H54 (cell line): ENCODE measurements around the gene GALNT18.
"Not testable (repeated sequence)": the region's sequence is repeated elsewhere in the genome, so short reads cannot be mapped to it uniquely, and the experiment has no call there.

ENCODE experiments used
- DNase-seq: peaks from one replicate; pipeline ENCODE4 v3.0.0; 2011; ENCODE audit warnings: low spot score, mixed read lengths; ENCODE audit not compliant: insufficient read length
- FAIRE-seq: peaks from 3 replicates; lab custom pipeline; 2011; peaks lifted over from hg19 to GRCh38; lab: Jason Lieb, UNC
- POLR2A ChIP-seq: IDR thresholded peaks from 2 replicates; pipeline ENCODE4 v1.6.1; 2011; ENCODE audit warnings: low read depth, mild to moderate bottlenecking, low read length

The GALNT18 gene

DNA sequence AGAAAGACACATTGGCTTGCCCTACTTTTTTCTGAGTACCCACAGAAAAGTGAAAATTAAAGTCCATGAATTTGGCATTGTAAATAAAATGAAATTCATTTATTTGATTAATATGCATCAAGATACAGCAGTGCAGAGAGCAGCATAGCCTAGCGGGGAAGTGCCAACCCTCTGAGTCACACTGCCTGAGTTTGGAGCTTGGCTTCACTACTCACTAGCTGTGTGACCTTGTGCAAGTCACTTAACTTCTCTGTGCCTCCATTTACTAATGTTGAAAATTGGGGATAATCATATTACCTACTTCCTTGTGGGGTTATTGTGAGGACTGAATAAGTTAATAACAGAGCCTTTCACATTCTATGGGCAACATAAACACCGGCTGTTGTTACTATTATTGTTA, 157.2 kb downstream of the GALNT18 start:
- no peak for TF ChIP-seq POLR2A
- DNase-seq (no peak), FAIRE-seq (no peak)

GRCh38 chr11:11463405-11463804, 158.4 kb downstream of the GALNT18 start:
- TF ChIP-seq POLR2A: no peak
- FAIRE-seq: no peak
- no peak for DNase-seq

DNA sequence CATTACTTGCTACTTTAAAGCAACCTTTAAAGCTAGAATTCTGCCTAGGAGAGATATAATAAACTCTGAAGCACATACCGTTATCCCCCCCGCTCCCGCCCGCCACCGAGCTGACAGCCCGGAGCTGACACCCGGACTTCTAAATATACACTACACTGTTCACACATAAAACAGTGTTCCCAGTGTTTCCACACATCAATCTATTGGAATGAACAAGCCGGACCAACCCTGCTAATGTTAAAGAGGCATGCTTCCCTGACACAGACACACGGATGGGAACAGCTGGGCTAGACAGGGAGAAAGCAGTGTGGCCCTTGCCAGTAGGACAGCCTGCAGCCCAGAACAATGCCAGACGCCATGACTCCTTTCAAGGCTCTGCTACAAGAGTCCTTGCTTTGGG, 160.3 kb downstream of the GALNT18 start:
- DNase-seq: no peak
- TF ChIP-seq POLR2A: no peak
- no peak for FAIRE-seq

GRCh38 chr11:11459578-11459977, 162.2 kb downstream of the GALNT18 start:
- TF ChIP-seq POLR2A: no peak
- FAIRE-seq: no peak
- DNase-seq: no peak

- DNase-seq (no peak), FAIRE-seq (no peak)
- TF ChIP-seq POLR2A: no peak
Measured at GRCh38 chr11:11458485-11458884, 163.3 kb downstream of the GALNT18 start.

- no peak for TF ChIP-seq POLR2A
- FAIRE-seq (no peak), DNase-seq (no peak)
Measured at GRCh38 chr11:11458001-11458400, 163.8 kb downstream of the GALNT18 start.

DNA sequence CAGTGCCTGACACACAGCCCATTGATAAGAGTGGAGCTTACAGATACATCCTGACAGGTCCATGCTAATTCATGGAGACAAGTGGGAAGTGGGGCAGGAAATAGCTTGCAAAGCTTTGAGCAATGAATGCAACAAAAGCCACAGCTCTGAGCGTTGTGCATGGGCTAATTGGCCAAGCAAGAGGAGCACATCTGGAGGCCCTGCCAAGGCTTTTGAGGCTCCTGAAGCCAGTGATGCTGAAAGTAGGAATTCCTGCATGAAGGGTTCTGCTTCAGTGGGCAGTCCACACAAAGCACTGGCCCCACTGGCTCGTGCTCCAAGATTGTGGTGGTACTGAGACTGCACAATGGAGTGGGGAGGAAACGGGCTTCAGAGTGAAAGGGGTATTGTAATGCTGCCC, 164.9 kb downstream of the GALNT18 start:
- FAIRE-seq: no peak
- TF ChIP-seq POLR2A: no peak
- DNase-seq: no peak

DNA sequence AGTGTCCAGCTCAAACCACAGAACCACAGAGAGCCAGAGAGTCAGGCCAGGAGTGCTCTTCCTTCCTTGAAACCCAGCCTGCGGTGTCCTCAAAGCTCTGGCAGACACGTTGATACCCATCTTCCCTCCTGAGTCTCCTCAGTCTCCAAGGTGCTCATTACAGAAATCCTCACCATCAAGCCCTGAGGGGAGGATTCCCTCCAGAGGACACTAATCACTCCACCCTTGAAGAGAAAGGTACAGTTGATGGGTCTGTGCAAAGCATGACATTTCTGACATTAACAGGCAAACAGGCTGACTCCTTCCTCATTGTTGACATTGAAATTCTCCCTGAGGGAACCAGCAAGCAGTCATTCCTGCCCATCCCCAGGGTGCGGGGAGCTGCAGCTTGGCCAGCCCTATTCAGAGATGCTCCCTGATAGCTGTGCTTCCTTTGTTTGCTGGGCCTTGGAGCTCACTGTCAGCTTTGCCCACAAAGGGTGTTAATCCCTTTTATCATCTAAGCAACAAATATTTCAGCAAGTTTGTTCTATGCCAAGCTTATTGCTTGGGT, 167.1 kb downstream of the GALNT18 start:
- TF ChIP-seq POLR2A: no peak
- DNase-seq (no peak), FAIRE-seq (no peak)

DNA sequence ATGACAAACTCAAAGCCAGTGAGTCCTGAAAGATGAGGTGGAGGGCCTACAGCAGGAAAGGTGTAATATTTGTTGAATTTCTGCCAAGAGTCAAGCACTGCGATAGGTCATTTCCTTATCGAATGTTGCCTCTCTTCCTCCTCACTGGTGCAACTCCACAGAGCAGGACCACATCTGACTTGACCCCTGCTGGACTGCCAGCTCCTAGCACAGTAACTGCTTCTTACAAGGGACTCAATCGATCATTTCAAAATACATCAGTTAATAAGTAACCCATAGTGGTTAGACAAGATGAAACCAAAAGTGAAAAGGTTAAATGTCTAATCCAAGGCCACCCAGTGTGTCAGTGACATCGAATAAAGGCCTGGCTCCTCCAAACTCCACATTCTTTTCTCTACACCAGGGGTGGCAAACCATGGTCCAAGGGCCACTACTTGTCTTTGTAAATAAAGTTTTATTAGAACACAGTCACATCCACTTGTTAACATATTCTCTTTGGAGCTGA, 170.3 kb downstream of the GALNT18 start:
- no peak for FAIRE-seq
- no peak for TF ChIP-seq POLR2A

GRCh38 chr11:11450744-11451362, 171.0 kb downstream of the GALNT18 start:
- no peak for TF ChIP-seq POLR2A
- peak; percentile 15 for DNase-seq
- no peak for FAIRE-seq

More for the DNA sequence above, 170.3 kb downstream of the GALNT18 start:
- peak; percentile 12 for DNase-seq

GRCh38 chr11:11449327-11449726, 172.5 kb downstream of the GALNT18 start:
- no peak for DNase-seq
- TF ChIP-seq POLR2A: no peak
- no peak for FAIRE-seq

DNA sequence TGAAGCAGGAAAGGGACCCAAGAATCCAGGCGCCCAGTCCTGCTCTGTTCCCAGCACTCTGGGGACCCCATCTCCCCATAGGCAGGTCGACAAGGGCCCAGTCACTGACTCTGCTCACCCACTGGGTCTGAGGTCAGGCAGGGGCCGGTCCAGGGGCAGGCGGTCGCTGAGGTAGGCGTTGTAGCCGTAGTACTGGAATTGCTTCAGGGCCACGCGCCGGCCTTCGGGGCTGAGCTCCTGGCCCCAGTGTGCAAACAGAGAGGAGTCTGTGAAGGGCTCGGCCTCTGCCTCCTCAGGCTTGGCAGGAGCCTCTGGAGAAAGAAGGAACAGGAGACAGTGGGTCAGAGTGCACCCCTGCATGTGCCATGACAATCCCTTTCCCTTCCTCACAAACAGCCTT, 173.2 kb downstream of the GALNT18 start:
- no peak for FAIRE-seq

GRCh38 chr11:11447601-11448000, 174.2 kb downstream of the GALNT18 start:
- not testable (repeated sequence) for DNase-seq, FAIRE-seq

More for the DNA sequence above, 173.2 kb downstream of the GALNT18 start:
- TF ChIP-seq POLR2A: no peak
- DNase-seq: no peak

- TF ChIP-seq POLR2A: no peak
- no peak for FAIRE-seq
Measured at GRCh38 chr11:11446967-11447366, 174.8 kb downstream of the GALNT18 start.

GRCh38 chr11:11446564-11446963, 175.2 kb downstream of the GALNT18 start:
- FAIRE-seq: no peak
- no peak for TF ChIP-seq POLR2A
- DNase-seq: no peak

More at GRCh38 chr11:11446967-11447366, 174.8 kb downstream of the GALNT18 start:
- DNase-seq: no peak
